Suprapubic skin (tissue), 4 donors: ENCODE results near the gene SUN2. TPM values are rescaled to one million over a fixed set of nuclear protein-coding genes. Genes with fewer than 3 reads are reported as not detected.

ENCODE experiments used
- DNase-seq, 2 donors: peaks; one replicate each; pipeline ENCODE4 v3.0.0-alpha.2; 2019; ENCODE audit warnings: low spot score in 2 of 2
- H3K27ac ChIP-seq: fragments of 200-600 bp; sonication (generic); one replicate; pipeline ENCODE4 v1.5.1; 2019
- H3K27me3 ChIP-seq: fragments of 200-600 bp; sonication (generic); one replicate; pipeline ENCODE4 v1.5.1; 2019
- H3K36me3 ChIP-seq: fragments of 200-600 bp; sonication (generic); one replicate; pipeline ENCODE4 v1.5.1; 2019
- H3K4me1 ChIP-seq: fragments of 200-600 bp; sonication (generic); one replicate; pipeline ENCODE4 v1.5.1; 2019
- H3K4me3 ChIP-seq: fragments of 200-600 bp; sonication (generic); one replicate; pipeline ENCODE4 v1.5.1; 2019; ENCODE audit warnings: mild to moderate bottlenecking
- H3K9me3 ChIP-seq: fragments of 200-600 bp; sonication (generic); one replicate; pipeline ENCODE4 v1.5.1; 2019
- CTCF ChIP-seq, 2 donors: fragments of 200-600 bp in 1 of 2; fragments of 450-650 bp in 1 of 2; sonication (generic) in 1 of 2; IDR thresholded peaks; one replicate each; pipeline ENCODE4 v1.5.1; 2016 to 2019; ENCODE audit warnings: antibody characterized with exemption in 2 of 2, mild to moderate bottlenecking in 1 of 2, moderate library complexity in 1 of 2
- EP300 ChIP-seq: sonication (generic); formaldehyde crosslinking; IDR thresholded peaks from one replicate; pipeline ENCODE4 v1.6.1; 2017; ENCODE audit warnings: antibody characterized with exemption
- POLR2A ChIP-seq, 2 donors: fragments of 450-650 bp; IDR thresholded peaks; one replicate each; pipeline ENCODE4 v1.6.1; 2017; ENCODE audit warnings: antibody characterized with exemption in 2 of 2, mild to moderate bottlenecking in 2 of 2, moderate library complexity in 2 of 2
- POLR2AphosphoS5 ChIP-seq, 3 donors: sonication (generic); formaldehyde crosslinking; IDR thresholded peaks; one replicate each; pipeline ENCODE4 v1.6.1; 2017; ENCODE audit warnings: antibody characterized with exemption in 3 of 3
- WGBS: methylation state at CpG from one replicate; pipeline ENCODE4 v1.1.5; 2018; 5-methylcytosine and 5-hydroxymethylcytosine counted together
- total RNA-seq, 4 donors: library from RNA; depleted of rRNA; stranded (reverse); fragments of >200 nt; gene quantifications; one replicate each; pipeline ENCODE4 v1.1.0, GENCODE V29; 2016

SUN2 gene
- total RNA-seq, 4 donors from 2014 or later: 186 to 262 (median 232) TPM

- Histone ChIP-seq H3K27me3 (no peaks in the 10 kb centered on the region), H3K36me3 (peaks cover 27% of the 10 kb centered on the region), H3K27ac (no peak overlapping the region), H3K4me3 (no peak overlapping the region), H3K9me3 (no peaks in the 10 kb centered on the region), H3K4me1 (peaks cover 58% of the 10 kb centered on the region)
- WGBS: 92% methylated on average over 9 of the region's 9 CpGs
- TF ChIP-seq CTCF (IDR thresholded peaks at IDR 0.05) (no peak), EP300 (no peak), POLR2A (IDR thresholded peaks at IDR 0.05) (no peak), POLR2AphosphoS5 (IDR thresholded peaks at IDR 0.05) (no peak)
- no peak for DNase-seq
These were observed 40.5 kb downstream of the SUN2 start for GRCh38 chr22:38715176-38715764.

GRCh38 chr22:38713921-38714320, 41.9 kb downstream of the SUN2 start:
- Histone ChIP-seq H3K36me3 (peaks cover 33% of the 10 kb centered on the region), H3K27me3 (no peaks in the 10 kb centered on the region), H3K27ac (no peak overlapping the region), H3K4me3 (no peak overlapping the region), H3K9me3 (no peaks in the 10 kb centered on the region), H3K4me1 (peaks cover 58% of the 10 kb centered on the region)
- 90% methylated on average over 8 of the region's 8 CpGs for WGBS
- no peak for DNase-seq
- TF ChIP-seq POLR2A (IDR thresholded peaks at IDR 0.05) (no peak), POLR2AphosphoS5 (IDR thresholded peaks at IDR 0.05) (no peak)

- 86% methylated on average over 11 of the region's 11 CpGs for WGBS
- Histone ChIP-seq H3K27ac (no peak overlapping the region), H3K27me3 (no peaks in the 10 kb centered on the region), H3K36me3 (peaks cover 29% of the 10 kb centered on the region), H3K4me1 (peaks cover 54% of the 10 kb centered on the region), H3K4me3 (no peak overlapping the region), H3K9me3 (no peaks in the 10 kb centered on the region)
- TF ChIP-seq CTCF (IDR thresholded peaks at IDR 0.05): no peak
- no peak for TF ChIP-seq EP300
- no peak for TF ChIP-seq POLR2A (IDR thresholded peaks at IDR 0.05)
- no peak for DNase-seq
These were observed 43.2 kb downstream of the SUN2 start for GRCh38 chr22:38712486-38713207.

- Histone ChIP-seq H3K4me1 (peaks cover 55% of the 10 kb centered on the region), H3K27ac (no peak overlapping the region), H3K27me3 (no peaks in the 10 kb centered on the region), H3K4me3 (no peak overlapping the region), H3K9me3 (no peaks in the 10 kb centered on the region), H3K36me3 (peaks cover 11% of the 10 kb centered on the region)
- no peak for TF ChIP-seq EP300
- no peak for TF ChIP-seq POLR2A (IDR thresholded peaks at IDR 0.05)
- no peak for TF ChIP-seq CTCF (IDR thresholded peaks at IDR 0.05)
- no peak for TF ChIP-seq POLR2AphosphoS5 (IDR thresholded peaks at IDR 0.05)
- no peak for DNase-seq
- 51% methylated on average over 3 of the region's 3 CpGs for WGBS
These were observed 44.9 kb downstream of the SUN2 start for GRCh38 chr22:38710866-38711265.

- no peak for TF ChIP-seq POLR2A (IDR thresholded peaks at IDR 0.05)
- no peak for TF ChIP-seq EP300
- TF ChIP-seq CTCF (IDR thresholded peaks at IDR 0.05): no peak
- H3K4me1 ChIP-seq: peaks cover 50% of the 10 kb centered on the region
- H3K36me3 ChIP-seq: peaks cover 6% of the 10 kb centered on the region
- H3K27me3 ChIP-seq: no peaks in the 10 kb centered on the region
- no peaks in the 10 kb centered on the region for H3K9me3 ChIP-seq
- no peak overlapping the region for H3K4me3 ChIP-seq
- no peak for DNase-seq
- no peak overlapping the region for H3K27ac ChIP-seq
- WGBS: 91% methylated on average over 3 of the region's 3 CpGs
These were observed 45.4 kb downstream of the SUN2 start for GRCh38 chr22:38710351-38710750.
